Right atrium auricular region (tissue), 2 donors: ENCODE data around the gene SOBP. TPM values are rescaled to one million over a fixed set of nuclear protein-coding genes. Genes with fewer than 3 reads are reported as not detected.

ENCODE experiments used
- DNase-seq: peaks from one replicate; pipeline ENCODE4 v3.0.0-alpha.2; 2019; ENCODE audit warnings: low spot score
- H3K27ac ChIP-seq, 2 donors: fragments of 200-600 bp; sonication (generic); 1 replicate in 1 of 2; 2 replicates in 1 of 2; pipeline ENCODE4 v1.5.1; 2016 to 2019
- H3K27me3 ChIP-seq, 2 donors: fragments of 200-600 bp; sonication (generic); one replicate each; pipeline versions ENCODE4 v1.5.1 to v1.6.0; 2017 to 2019
- H3K36me3 ChIP-seq: fragments of 200-600 bp; sonication (generic); one replicate; pipeline ENCODE4 v1.5.1; 2016
- H3K4me1 ChIP-seq, 2 donors: fragments of 200-600 bp; sonication (generic); one replicate each; pipeline versions ENCODE4 v1.5.1 to v1.6.0; 2017 to 2019
- H3K4me3 ChIP-seq, 2 donors: fragments of 200-600 bp; sonication (generic); 1 replicate in 1 of 2; 2 replicates in 1 of 2; pipeline ENCODE4 v1.5.1; 2017 to 2019; ENCODE audit warnings: mild to moderate bottlenecking in 1 of 2, moderate library complexity in 1 of 2
- H3K9me3 ChIP-seq, 2 donors: fragments of 200-600 bp; sonication (generic); one replicate each; pipeline ENCODE4 v1.5.1; 2019
- CTCF ChIP-seq, 2 donors: fragments of 200-600 bp; sonication (generic); IDR thresholded peaks; one replicate each; pipeline ENCODE4 v1.5.1; 2019; ENCODE audit warnings: antibody characterized with exemption in 2 of 2
- total RNA-seq, 2 donors: library from RNA; depleted of rRNA; stranded (reverse); fragments of >200 nt; gene quantifications; one replicate each; pipeline ENCODE4 v1.1.0, GENCODE V29; 2016

Gene SOBP
- total RNA-seq, 2 donors from 2014 or later, result 8.2 to 8.5 TPM

GRCh38 chr6:107689951-107690642 lies 200.2 kb downstream of the SOBP start:
- Histone ChIP-seq H3K4me3 (no peak overlapping the region), H3K27me3 (no peaks in the 10 kb centered on the region), H3K4me1 (peaks cover 0 to 19% of the 10 kb centered on the region in 2 donors), H3K27ac (no peak overlapping the region), H3K9me3 (no peaks in the 10 kb centered on the region), H3K36me3 (no peaks in the 10 kb centered on the region)
- no peak for DNase-seq
- TF ChIP-seq CTCF (IDR thresholded peaks at IDR 0.05), result peak in 1 of 2 donors; percentile 17

GRCh38 chr6:107690643-107691061 lies 200.7 kb downstream of the SOBP start:
- Histone ChIP-seq H3K4me1 (peaks cover 0 to 19% of the 10 kb centered on the region in 2 donors), H3K27ac (no peak overlapping the region), H3K36me3 (no peaks in the 10 kb centered on the region), H3K27me3 (no peaks in the 10 kb centered on the region), H3K4me3 (no peak overlapping the region), H3K9me3 (no peaks in the 10 kb centered on the region)
- DNase-seq, result no peak
- no peak for TF ChIP-seq CTCF (IDR thresholded peaks at IDR 0.05)

GRCh38 chr6:107691062-107691751 lies 201.3 kb downstream of the SOBP start:
- Histone ChIP-seq H3K27ac (no peak overlapping the region), H3K27me3 (no peaks in the 10 kb centered on the region), H3K36me3 (no peaks in the 10 kb centered on the region), H3K9me3 (no peaks in the 10 kb centered on the region), H3K4me1 (peaks cover 0 to 19% of the 10 kb centered on the region in 2 donors), H3K4me3 (no peak overlapping the region)
- no peak for TF ChIP-seq CTCF (IDR thresholded peaks at IDR 0.05)
- DNase-seq, result no peak

- Histone ChIP-seq H3K4me3 (no peak overlapping the region), H3K27ac (no peak overlapping the region), H3K36me3 (no peaks in the 10 kb centered on the region), H3K4me1 (peaks cover 0 to 19% of the 10 kb centered on the region in 2 donors), H3K27me3 (no peaks in the 10 kb centered on the region), H3K9me3 (no peaks in the 10 kb centered on the region)
- no peak for TF ChIP-seq CTCF (IDR thresholded peaks at IDR 0.05)
- no peak for DNase-seq
Measured at GRCh38 chr6:107692351-107692750, 202.4 kb downstream of the SOBP start.

GRCh38 chr6:107695061-107695720 lies 205.3 kb downstream of the SOBP start:
- H3K36me3 ChIP-seq, result no peaks in the 10 kb centered on the region
- no peak for DNase-seq

More at GRCh38 chr6:107695061-107695720, 205.3 kb downstream of the SOBP start:
- peaks cover 0 to 14% of the 10 kb centered on the region in 2 donors for H3K4me1 ChIP-seq
- TF ChIP-seq CTCF (IDR thresholded peaks at IDR 0.05), result no peak
- no peak overlapping the region for H3K4me3 ChIP-seq
- H3K9me3 ChIP-seq, result no peaks in the 10 kb centered on the region
- H3K27me3 ChIP-seq, result no peaks in the 10 kb centered on the region
- H3K27ac ChIP-seq, result no peak overlapping the region
